Islet of Langerhans (tissue), 1 donor: ENCODE data around the gene INTS15.
"Not testable (repeated sequence)": the region's sequence is repeated elsewhere in the genome, so short reads cannot be mapped to it uniquely, and the experiment has no call there.

Experiments
- FAIRE-seq: peaks from one replicate; lab custom pipeline; 2011; peaks lifted over from hg19 to GRCh38; lab: Jason Lieb, UNC

INTS15 gene

DNA sequence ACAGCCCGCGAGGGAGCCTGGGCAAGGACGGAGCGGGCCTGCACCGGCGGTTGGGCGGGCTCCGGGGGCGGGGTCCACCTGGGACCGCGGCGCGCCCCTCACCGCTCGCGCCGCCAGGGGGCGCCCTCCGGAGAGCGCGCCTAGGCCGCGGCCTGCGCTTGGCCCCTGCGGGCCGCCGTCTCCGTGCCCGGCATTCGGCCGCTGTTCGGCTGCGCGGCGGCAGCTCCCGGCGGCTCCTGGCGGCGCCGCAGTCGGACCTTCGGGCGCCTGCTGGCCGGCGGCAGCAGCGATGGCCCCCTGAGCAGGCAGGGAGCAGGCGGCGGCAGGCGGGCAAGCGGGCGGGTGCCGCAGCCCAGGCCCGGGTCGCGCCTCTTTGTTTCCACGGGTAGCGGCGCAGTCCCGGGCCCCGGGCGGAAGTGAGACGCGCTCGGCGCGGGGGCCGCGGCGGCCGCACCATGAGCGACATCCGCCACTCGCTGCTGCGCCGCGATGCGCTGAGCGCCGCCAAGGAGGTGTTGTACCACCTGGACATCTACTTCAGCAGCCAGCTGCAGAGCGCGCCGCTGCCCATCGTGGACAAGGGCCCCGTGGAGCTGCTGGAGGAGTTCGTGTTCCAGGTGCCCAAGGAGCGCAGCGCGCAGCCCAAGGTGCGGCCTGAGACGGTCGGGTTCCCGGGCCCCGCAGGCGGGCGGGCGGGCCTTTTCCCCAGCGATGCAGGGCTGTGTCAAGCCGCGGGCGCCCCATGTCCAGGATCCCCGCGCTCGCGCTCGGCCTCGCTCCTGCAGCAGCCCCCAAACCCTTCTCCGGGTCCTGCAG is at the start of gene INTS15:
INTS15 (plus strand) TSS at position 193 of the 816 bp plus-strand sequence; CDS start at position 456, 263 bp downstream.
- no peak for FAIRE-seq

DNA sequence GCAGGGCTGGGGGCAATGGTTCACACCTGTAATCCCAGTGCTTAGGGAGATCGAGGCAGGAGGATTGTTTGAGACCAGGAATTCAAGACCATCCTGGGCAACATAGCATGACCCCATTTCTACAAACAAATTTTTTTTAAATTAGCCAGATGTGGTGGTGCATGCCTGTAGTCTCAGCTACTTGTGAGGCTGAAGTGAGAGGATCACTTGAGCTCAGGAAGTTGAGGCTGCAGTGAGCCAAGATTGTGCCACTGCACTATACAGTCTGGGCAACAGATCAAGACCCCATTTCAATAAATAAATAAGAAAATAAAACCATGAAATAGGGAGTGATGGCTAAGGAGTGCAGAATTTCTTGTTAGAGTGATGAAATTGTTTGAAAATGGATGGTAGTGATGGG is 47.5 kb upstream of the INTS15 start:
- FAIRE-seq, result no peak

DNA sequence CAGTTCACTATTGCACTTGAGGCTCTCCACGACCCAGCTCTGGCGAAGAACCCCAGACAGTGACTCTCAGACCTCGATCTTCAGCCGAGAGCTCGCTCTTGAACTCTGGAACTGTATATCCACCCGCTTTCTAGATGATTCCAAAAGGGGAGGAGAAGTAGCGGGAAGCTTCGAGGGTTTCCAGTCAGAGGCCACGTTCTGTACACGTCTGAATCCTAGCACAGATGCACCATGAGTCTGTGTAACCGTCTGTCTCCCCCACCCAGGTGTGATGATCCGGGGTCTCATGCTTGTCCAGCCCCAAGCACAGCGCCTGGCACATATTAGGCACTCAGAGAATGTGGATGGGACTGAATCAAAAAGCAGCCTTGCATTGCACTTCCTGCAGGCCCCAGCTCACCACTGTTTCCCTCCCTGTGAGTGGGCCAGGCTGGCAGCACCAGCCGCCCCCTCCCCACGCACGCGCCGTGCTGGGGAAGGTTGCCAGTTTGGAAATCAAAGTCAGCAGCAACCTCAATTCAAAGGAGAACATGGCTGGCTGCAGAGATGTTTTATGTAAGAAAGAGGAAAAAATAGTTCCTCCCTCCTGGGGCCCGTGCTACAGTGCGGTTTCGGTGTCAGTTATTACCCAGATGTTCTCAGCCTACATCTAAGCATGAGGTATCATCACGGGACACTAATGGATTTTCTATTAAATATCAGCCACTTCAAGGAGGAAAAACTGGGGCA is 44.3 kb upstream of the INTS15 start:
- no peak for FAIRE-seq

- no peak for FAIRE-seq
Measured at GRCh38 chr7:6546498-6547251, 43.1 kb upstream of the INTS15 start.

DNA sequence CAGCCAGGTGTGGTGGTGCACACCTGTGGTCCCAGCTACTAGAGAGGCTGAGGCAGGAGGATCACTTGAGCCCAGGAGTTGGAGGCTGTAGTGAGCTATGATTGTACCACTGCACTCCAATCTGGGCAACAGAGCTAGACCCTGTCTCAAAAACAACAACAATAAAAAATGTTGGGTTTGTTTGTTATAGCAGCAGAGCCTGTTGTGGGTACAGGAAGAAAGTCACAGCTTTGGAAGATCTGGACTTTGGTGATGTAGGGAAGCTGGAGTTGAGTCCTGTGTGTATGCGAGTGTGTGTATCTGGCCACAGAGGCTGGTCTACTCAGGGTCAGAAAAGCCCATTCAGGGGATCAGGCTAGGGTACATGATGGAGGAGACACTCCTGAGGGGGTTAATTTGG is 42.4 kb upstream of the INTS15 start:
- no peak for FAIRE-seq

GRCh38 chr7:6551016-6551511 is 38.8 kb upstream of the INTS15 start, which contains the start of gene GRID2IP:
GRID2IP (minus strand) TSS chr7:6551461; CDS start chr7:6551436, 25 bp downstream.
- FAIRE-seq, result no peak

DNA sequence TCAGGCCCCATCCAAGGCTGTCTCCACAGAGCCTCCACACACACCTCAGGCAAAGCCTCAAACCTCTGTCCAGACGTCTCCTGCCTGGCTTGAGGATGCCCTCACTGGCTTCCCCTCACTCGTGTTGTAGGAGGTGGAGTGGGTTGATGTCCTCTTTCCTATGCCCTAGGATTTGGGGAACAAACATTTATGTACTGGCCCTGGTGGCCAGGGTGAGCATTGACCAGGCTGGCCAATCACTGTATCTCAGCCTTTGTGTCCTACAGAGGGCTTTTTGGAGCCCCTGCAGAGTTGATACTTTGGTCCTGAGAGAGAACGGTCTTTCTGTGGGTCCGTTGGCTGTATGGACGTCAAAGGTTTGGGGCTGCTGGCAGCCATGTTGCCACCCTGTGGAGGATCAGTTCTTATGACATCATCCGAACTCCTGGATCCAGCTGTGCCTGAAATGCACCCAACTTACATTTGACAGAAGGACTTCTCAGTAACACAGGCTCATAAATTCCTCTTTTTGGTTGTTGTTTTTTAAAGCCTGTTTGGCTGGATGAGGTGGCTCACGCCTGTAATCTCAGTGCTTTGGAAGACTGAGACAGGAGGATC is 36.3 kb upstream of the INTS15 start:
- no peak for FAIRE-seq

GRCh38 chr7:6554848-6555247 is 35.0 kb upstream of the INTS15 start:
- FAIRE-seq, result no peak

GRCh38 chr7:6556196-6556595 is 33.6 kb upstream of the INTS15 start:
- FAIRE-seq, result no peak

DNA sequence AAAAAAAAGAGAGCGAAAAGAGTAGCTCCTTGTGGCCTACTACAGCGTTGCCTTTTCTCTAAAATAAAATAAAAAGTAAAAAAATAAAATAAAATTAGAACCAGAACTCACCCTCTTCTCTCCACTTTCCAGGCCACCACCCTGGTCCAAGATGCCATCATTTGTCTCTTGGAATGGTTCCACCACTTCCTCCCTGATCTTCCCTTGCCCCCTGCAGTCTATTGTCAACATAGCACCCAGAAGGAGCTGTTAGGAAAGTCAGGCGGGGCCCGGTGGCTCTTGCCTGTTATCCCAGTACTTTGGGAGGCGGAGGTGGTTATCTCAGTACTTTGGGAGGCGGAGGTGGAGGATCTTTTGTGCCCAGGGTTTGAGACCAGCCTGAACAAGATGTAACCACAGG is 31.0 kb upstream of the INTS15 start:
- FAIRE-seq, result no peak

GRCh38 chr7:6559896-6560295 is 29.9 kb upstream of the INTS15 start:
- FAIRE-seq, result no peak

GRCh38 chr7:6562106-6562505 is 27.7 kb upstream of the INTS15 start:
- no peak for FAIRE-seq

DNA sequence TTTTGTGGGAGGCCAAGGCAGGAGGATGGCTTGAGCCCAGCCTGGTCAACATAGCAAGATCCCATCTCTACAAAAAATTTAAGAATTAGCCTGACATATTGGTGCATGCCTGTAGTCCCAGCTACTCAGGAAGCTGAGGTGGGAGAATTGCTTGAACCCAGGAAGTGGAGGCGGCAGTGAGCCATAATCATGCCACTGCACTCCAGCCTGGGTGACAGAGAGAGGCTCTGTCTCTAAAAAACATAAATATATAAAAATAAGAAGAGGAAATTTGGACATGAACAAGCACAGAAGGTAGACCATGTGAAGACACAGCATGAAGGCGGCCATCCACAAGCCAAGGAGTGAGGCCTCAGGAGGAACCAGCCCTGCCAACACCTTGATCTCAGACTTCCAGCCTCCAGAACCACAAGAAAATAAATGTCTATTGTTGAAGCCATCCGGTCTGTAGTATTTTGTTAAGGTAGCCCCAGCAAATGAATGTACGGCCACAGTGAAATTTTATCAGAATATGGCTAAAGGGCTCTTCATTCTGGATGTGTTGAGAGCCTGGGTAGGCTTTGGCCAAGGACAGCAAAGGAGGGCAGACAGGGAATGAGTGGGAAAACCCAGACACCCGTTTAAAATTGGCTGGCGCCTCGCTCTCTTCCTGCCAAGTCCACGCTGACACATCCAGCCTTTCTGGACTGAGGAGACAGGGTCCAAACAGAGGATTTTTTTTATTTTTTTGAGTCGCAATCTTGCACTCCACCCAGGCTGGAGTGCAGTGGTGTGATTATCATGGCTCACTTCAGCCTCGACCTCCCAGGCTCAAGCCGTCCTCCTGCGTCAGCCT is 25.7 kb upstream of the INTS15 start:
- no peak for FAIRE-seq

GRCh38 chr7:6565655-6566054 is 24.2 kb upstream of the INTS15 start:
- no peak for FAIRE-seq

GRCh38 chr7:6567886-6568285 is 21.9 kb upstream of the INTS15 start:
- FAIRE-seq, result no peak

- no peak for FAIRE-seq
Measured at GRCh38 chr7:6571160-6571779, 18.6 kb upstream of the INTS15 start.

DNA sequence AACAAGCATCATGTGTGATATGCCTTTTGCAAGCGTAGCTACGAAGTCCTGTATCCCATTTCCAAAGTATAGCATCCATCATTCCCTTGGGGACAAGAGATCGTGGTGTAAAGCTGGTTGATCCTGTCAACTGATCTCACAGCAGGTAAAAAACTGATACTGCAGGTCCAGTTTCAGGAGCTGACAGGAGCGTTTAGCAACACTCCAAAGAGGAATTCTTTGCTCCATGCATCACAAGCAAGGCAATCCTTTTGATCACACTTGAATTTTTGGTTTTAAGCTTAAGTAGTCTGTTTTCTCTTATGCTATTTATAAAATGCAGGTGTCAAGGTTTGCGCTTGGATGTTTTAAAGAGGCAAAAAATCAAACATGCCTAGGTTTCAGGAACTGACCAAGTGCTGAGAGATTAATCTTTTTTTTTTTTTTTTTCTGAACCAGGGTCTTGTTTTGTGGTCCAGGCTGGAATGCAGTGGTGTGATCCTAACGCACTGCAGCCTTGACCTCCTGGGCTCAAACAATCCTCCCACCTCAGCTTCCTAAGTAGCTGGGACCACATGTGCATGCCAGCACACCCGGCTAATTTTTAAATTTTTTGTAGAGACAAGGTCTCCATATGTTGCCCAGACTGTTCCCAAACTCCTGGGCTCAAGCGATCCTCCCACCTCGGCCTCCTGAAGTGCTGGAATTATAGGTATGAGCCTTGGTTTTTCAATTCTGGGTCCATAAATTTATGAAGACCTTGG is 14.4 kb upstream of the INTS15 start:
- no peak for FAIRE-seq

DNA sequence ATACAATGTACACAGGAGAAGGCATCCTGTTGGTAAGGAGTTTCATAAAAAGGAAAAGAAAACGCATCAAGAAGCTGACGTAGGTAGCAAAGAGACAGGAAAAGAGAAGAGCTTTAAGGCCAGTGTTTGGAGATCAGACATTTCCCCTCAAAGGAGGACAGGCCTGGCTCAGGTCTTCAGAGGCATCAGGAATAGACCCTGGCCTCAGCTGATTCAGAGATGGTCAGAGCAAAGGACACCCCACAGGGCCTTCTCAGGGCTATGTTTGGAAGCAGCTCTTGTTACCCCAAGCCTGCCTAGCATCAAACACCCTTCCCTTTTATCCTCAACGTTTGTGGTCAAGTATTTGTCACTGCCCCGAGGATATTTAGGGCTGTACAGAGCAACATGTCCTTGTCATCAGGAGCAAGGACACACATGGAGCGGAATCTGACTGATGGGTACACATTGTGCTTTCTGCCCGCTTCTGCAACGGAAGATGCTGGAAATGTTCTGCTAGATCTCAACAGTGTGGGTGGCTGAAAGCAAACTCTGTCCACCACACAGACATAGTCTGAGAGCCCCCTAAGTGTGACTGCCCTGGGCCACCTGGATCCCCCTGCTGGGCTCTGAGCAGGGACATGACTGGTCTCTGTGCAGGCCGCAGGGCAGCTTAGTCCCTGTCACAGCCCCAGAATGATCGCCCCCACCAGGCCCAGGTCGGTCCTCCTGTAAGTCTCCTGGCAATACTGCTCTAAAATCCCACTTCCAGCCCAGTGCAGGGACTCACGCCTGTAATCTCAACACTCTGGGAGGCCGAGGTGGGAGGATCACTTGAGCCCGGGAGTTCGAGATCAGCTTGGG is 13.6 kb upstream of the INTS15 start:
- FAIRE-seq, result no peak

GRCh38 chr7:6576867-6577368 is 12.9 kb upstream of the INTS15 start:
- FAIRE-seq, result not testable (repeated sequence)
